Measurements from ENCODE around the gene TET1.
"Not testable (repeated sequence)": the region's sequence is repeated elsewhere in the genome, so short reads cannot be mapped to it uniquely, and the experiment has no call there.

Gene TET1

GRCh38 chr10:68560186-68560942, at the start of gene TET1:
Gene TET1 (plus strand): TSS chr10:68560337. CDS start chr10:68572339, 12,002 bp downstream.
- no peak for DNase-seq (ENCODE audit: low read depth in 2 of 2)

GRCh38 chr10:68516216-68516615, 43.9 kb upstream of the TET1 start:
- not testable (repeated sequence) for DNase-seq (ENCODE audit: low read depth in 2 of 2)

- no peak for DNase-seq (ENCODE audit: low read depth in 2 of 2)
Measured at GRCh38 chr10:68516766-68517165, 43.4 kb upstream of the TET1 start.

- no peak for DNase-seq (ENCODE audit: low read depth in 2 of 2)
Measured at GRCh38 chr10:68517188-68517587, 42.9 kb upstream of the TET1 start.

GRCh38 chr10:68518609-68519008, 41.5 kb upstream of the TET1 start:
- not testable (repeated sequence) for DNase-seq (ENCODE audit: low read depth in 2 of 2)

GRCh38 chr10:68525490-68526038, 34.6 kb upstream of the TET1 start:
- not testable (repeated sequence) for DNase-seq (ENCODE audit: low read depth in 2 of 2)

- DNase-seq (ENCODE audit: low read depth in 2 of 2), result no peak
Measured at GRCh38 chr10:68526634-68527307, 33.4 kb upstream of the TET1 start.

GRCh38 chr10:68536973-68537372, 23.2 kb upstream of the TET1 start:
- no peak for DNase-seq (ENCODE audit: low read depth in 2 of 2)

GRCh38 chr10:68537796-68538195, 22.3 kb upstream of the TET1 start:
- no peak for DNase-seq (ENCODE audit: low read depth in 2 of 2)

GRCh38 chr10:68543004-68543918, 16.9 kb upstream of the TET1 start:
- DNase-seq (ENCODE audit: low read depth in 2 of 2), result no peak

- peak in 1 of 2 donors; percentile 13 for DNase-seq (ENCODE audit: low read depth in 2 of 2)
Measured at GRCh38 chr10:68550747-68551411, 9.3 kb upstream of the TET1 start.

GRCh38 chr10:68553138-68553537, 7.0 kb upstream of the TET1 start:
- no peak for DNase-seq (ENCODE audit: low read depth in 2 of 2)

GRCh38 chr10:68553599-68553998, 6.5 kb upstream of the TET1 start:
- no peak for DNase-seq (ENCODE audit: low read depth in 2 of 2)

GRCh38 chr10:68558478-68558877, 1.7 kb upstream of the TET1 start:
- no peak for DNase-seq (ENCODE audit: low read depth in 2 of 2)

- no peak for DNase-seq (ENCODE audit: low read depth in 2 of 2)
Measured at GRCh38 chr10:68559251-68559650, 886 bp upstream of the TET1 start.

- DNase-seq (ENCODE audit: low read depth in 2 of 2), result no peak
Measured at GRCh38 chr10:68559841-68560185, 324 bp upstream of the TET1 start.

GRCh38 chr10:68560943-68561864, 1.1 kb downstream of the TET1 start:
- DNase-seq (ENCODE audit: low read depth in 2 of 2), result no peak

GRCh38 chr10:68561865-68562649, 1.9 kb downstream of the TET1 start:
- no peak for DNase-seq (ENCODE audit: low read depth in 2 of 2)
